Natural killer cell (primary cell): ENCODE results near the gene PFDN2. TPM values are rescaled to one million over a fixed set of nuclear protein-coding genes. Genes with fewer than 3 reads are reported as not detected.
"Not testable (repeated sequence)": the region's sequence is repeated elsewhere in the genome, so short reads cannot be mapped to it uniquely, and the experiment has no call there.

Experiments used
- ATAC-seq, 3 donors: fragments of 150-1000 bp in 2 of 3; fragments of 200-7000 bp in 1 of 3; cut with Tn5 transposase; 1 replicate in 1 of 3; 2 replicates in 2 of 3; pipeline ENCODE4 v1.10.0; 2021; ENCODE audit warnings: mild to moderate bottlenecking in 2 of 3, moderate library complexity in 2 of 3
- DNase-seq, 2 donors: peaks; one replicate each; pipeline versions ENCODE4 v3.0.0 to v3.0.0-alpha.2; 2013 to 2021; ENCODE audit warnings: mixed read lengths in 1 of 2
- H3K27ac ChIP-seq: one replicate; pipeline ENCODE4 v1.5.1; 2013; ENCODE audit warnings: mild to moderate bottlenecking, low read length
- H3K27me3 ChIP-seq: one replicate; pipeline ENCODE4 v1.6.1; 2013; ENCODE audit warnings: low read length; ENCODE audit not compliant: control insufficient read depth, insufficient read depth
- H3K36me3 ChIP-seq: one replicate; pipeline ENCODE4 v1.6.1; 2013; ENCODE audit warnings: low read length; ENCODE audit not compliant: control insufficient read depth, insufficient read depth
- H3K4me1 ChIP-seq: one replicate; pipeline ENCODE4 v1.6.1; 2013; ENCODE audit warnings: low read length; ENCODE audit not compliant: control insufficient read depth, insufficient read depth
- H3K4me3 ChIP-seq: one replicate; pipeline ENCODE4 v1.5.1; 2013; ENCODE audit warnings: low read length
- H3K9me3 ChIP-seq: one replicate; pipeline ENCODE4 v1.6.1; 2013; ENCODE audit warnings: low read length; ENCODE audit not compliant: control insufficient read depth, insufficient read depth
- H3K27ac Mint-ChIP-seq, 2 donors: one replicate each; pipeline ENCODE4 v1.8.0; 2022; ENCODE audit warnings: mild to moderate bottlenecking in 2 of 2, mixed read lengths in 2 of 2, moderate library complexity in 1 of 2
- H3K27me3 Mint-ChIP-seq, 2 donors: one replicate each; pipeline ENCODE4 v1.8.0; 2022; ENCODE audit warnings: low read depth in 2 of 2, mixed read lengths in 2 of 2
- H3K36me3 Mint-ChIP-seq: one replicate; pipeline ENCODE4 v1.8.0; 2022; ENCODE audit warnings: mixed read lengths
- H3K4me1 Mint-ChIP-seq, 2 donors: one replicate each; pipeline ENCODE4 v1.8.0; 2022; ENCODE audit warnings: mixed read lengths in 2 of 2
- H3K4me3 Mint-ChIP-seq: one replicate; pipeline ENCODE4 v1.8.0; 2022; ENCODE audit warnings: mild to moderate bottlenecking, moderate library complexity, mixed read lengths
- H3K9me3 Mint-ChIP-seq, 2 donors: one replicate each; pipeline ENCODE4 v1.8.0; 2022; ENCODE audit warnings: mixed read lengths in 2 of 2
- WGBS: methylation state at CpG from one replicate; pipeline ENCODE4 v1.1.7; 2013; ENCODE audit warnings: missing lambda C conversion rate; ENCODE audit not compliant: insufficient coverage; 5-methylcytosine and 5-hydroxymethylcytosine counted together
- intact Hi-C: fragments of 100-400 bp; cut with micrococcal nuclease; formaldehyde crosslinking; loops from one replicate; pipeline ENCODE4 v1.14.2; 2022
- total RNA-seq, 4 donors: library from RNA; stranded (reverse); fragments of 120-200 nt in 1 of 4; gene quantifications; one replicate each; pipeline versions ENCODE4 v1.2.3 to v1.2.4, GENCODE V29; 2013 to 2022
- TF ChIP-seq, protein P1 (sequence below): fragments of 200-600 bp; IDR thresholded peaks from one replicate; pipeline ENCODE4 v1.8.0; 2022; ENCODE audit warnings: antibody characterized with exemption

The PFDN2 gene
- total RNA-seq, 3 donors from 2014 or later (not counting 1 experiment from before 2014, with no cell fraction given): 31.6 to 40.0 (median 35.0) TPM

GRCh38 chr1:161066694-161067093 lies 51.1 kb downstream of the PFDN2 start:
- no peaks in the 10 kb centered on the region for H3K36me3 Mint-ChIP-seq
- intact Hi-C loops: no loop called here
- peak overlapping the region; percentile 88 for H3K4me3 Mint-ChIP-seq
- Histone ChIP-seq H3K27ac (peak overlapping the region; percentile 69), H3K36me3 (peaks cover 18% of the 10 kb centered on the region), H3K4me3 (peak overlapping the region; percentile 6), H3K27me3 (no peaks in the 10 kb centered on the region), H3K4me1 (peaks cover 80% of the 10 kb centered on the region), H3K9me3 (no peaks in the 10 kb centered on the region)
- H3K27ac Mint-ChIP-seq: peak overlapping the region; percentile 89
- TF ChIP-seq, protein P1, sequence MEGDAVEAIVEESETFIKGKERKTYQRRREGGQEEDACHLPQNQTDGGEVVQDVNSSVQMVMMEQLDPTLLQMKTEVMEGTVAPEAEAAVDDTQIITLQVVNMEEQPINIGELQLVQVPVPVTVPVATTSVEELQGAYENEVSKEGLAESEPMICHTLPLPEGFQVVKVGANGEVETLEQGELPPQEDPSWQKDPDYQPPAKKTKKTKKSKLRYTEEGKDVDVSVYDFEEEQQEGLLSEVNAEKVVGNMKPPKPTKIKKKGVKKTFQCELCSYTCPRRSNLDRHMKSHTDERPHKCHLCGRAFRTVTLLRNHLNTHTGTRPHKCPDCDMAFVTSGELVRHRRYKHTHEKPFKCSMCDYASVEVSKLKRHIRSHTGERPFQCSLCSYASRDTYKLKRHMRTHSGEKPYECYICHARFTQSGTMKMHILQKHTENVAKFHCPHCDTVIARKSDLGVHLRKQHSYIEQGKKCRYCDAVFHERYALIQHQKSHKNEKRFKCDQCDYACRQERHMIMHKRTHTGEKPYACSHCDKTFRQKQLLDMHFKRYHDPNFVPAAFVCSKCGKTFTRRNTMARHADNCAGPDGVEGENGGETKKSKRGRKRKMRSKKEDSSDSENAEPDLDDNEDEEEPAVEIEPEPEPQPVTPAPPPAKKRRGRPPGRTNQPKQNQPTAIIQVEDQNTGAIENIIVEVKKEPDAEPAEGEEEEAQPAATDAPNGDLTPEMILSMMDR: no peak
- peaks cover 69 to 94% of the 10 kb centered on the region in 2 donors for H3K4me1 Mint-ChIP-seq
- H3K9me3 Mint-ChIP-seq: no peaks in the 10 kb centered on the region
- DNase-seq: peak in 1 of 2 donors; percentile 46
- 33% methylated on average over 3 of the region's 3 CpGs for whole genome bisulfite sequencing
- peak in 1 of 3 donors; percentile 15 for ATAC-seq
- no peaks in the 10 kb centered on the region for H3K27me3 Mint-ChIP-seq

DNA sequence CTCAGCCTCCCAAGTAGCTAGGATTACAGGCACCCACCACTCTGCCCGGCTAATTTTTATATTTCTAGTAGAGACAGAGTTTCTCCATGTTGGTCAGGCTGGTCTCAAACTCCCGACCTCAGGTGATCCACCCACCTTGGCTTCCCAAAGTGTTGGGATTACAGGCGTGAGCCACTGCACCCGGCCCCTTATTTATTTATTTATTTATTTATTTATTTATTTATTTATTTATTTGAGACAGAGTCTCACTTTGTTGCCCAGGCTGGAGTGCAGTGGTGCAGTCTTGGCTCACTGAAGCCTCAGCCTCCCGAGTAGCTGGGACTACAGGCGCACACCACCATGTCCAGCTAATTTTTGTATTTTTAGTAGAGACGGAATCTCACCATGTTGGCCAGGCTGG lies 52.2 kb downstream of the PFDN2 start:
- Mint-ChIP-seq H3K27ac (peak overlapping the region; percentile 89), H3K4me3 (peak overlapping the region; percentile 92), H3K4me1 (peaks cover 63 to 87% of the 10 kb centered on the region in 2 donors)
- DNase-seq, H3K27ac ChIP-seq, H3K27me3 ChIP-seq, H3K27me3 Mint-ChIP-seq, H3K9me3 ChIP-seq, H3K4me3 ChIP-seq, ATAC-seq, H3K9me3 Mint-ChIP-seq, intact Hi-C loops, H3K36me3 Mint-ChIP-seq: not testable (repeated sequence)
- 89% methylated on average over 5 of the region's 7 CpGs for WGBS
- H3K36me3 ChIP-seq: peaks cover 26% of the 10 kb centered on the region
- peaks cover 79% of the 10 kb centered on the region for H3K4me1 ChIP-seq

DNA sequence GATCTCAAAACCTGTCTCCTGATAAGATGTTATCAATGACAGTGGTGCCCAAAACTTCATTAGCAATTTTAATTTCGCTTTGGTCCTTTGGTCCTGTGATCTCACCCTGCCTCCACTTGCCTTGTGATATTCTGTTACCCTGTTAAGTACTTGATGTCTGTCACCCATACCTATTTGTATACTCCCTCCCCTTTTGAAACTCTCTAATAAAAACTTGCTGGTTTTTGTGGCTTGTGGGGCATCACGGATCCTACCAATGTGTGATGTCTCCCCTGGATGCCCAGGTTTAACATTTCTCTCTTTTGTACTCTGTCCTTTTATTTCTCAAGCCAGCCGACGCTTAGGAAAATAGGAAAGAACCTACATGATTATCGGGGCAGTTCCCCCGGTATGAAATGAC lies 53.9 kb downstream of the PFDN2 start:
- ATAC-seq, H3K4me3 ChIP-seq, DNase-seq, H3K9me3 Mint-ChIP-seq, H3K27me3 ChIP-seq, H3K36me3 Mint-ChIP-seq, H3K27me3 Mint-ChIP-seq, intact Hi-C loops, H3K9me3 ChIP-seq: not testable (repeated sequence)
- peak overlapping the region; percentile 89 for H3K27ac Mint-ChIP-seq
- H3K4me1 Mint-ChIP-seq: peaks cover 71 to 86% of the 10 kb centered on the region in 2 donors
- H3K4me1 ChIP-seq: peaks cover 86% of the 10 kb centered on the region
- peaks cover 34% of the 10 kb centered on the region for H3K36me3 ChIP-seq
- H3K27ac ChIP-seq: peak overlapping the region; percentile 8
- H3K4me3 Mint-ChIP-seq: peak overlapping the region; percentile 92
- WGBS: 53% methylated on average over 6 of the region's 6 CpGs

- Mint-ChIP-seq H3K9me3 (no peaks in the 10 kb centered on the region), H3K27ac (peak overlapping the region; percentile 89), H3K36me3 (no peaks in the 10 kb centered on the region), H3K27me3 (no peaks in the 10 kb centered on the region), H3K4me1 (peaks cover 57 to 70% of the 10 kb centered on the region in 2 donors), H3K4me3 (no peak overlapping the region)
- Histone ChIP-seq H3K4me3 (no peak overlapping the region), H3K9me3 (no peaks in the 10 kb centered on the region), H3K27me3 (no peaks in the 10 kb centered on the region), H3K27ac (no peak overlapping the region), H3K36me3 (peaks cover 42% of the 10 kb centered on the region), H3K4me1 (peaks cover 67% of the 10 kb centered on the region)
- WGBS: 89% methylated on average over 1 of the region's 4 CpGs
- TF ChIP-seq, protein P1: no peak
- intact Hi-C loops: no loop called here
- ATAC-seq (no peak), DNase-seq (no peak)
Measured at GRCh38 chr1:161061419-161061818, 56.4 kb downstream of the PFDN2 start.
